ENCODE measurements around the gene SCAMP2.
A peak's percentile ranks its signal among the peaks of the same experiment; 100 is the strongest.

SCAMP2 gene

GRCh38 chr15:74857671-74858368, 15.3 kb downstream of the SCAMP2 start:
- no peak for DNase-seq (ENCODE audit: low spot score)

GRCh38 chr15:74857082-74857655, 16.0 kb downstream of the SCAMP2 start:
- no peak for DNase-seq (ENCODE audit: low spot score)

DNA sequence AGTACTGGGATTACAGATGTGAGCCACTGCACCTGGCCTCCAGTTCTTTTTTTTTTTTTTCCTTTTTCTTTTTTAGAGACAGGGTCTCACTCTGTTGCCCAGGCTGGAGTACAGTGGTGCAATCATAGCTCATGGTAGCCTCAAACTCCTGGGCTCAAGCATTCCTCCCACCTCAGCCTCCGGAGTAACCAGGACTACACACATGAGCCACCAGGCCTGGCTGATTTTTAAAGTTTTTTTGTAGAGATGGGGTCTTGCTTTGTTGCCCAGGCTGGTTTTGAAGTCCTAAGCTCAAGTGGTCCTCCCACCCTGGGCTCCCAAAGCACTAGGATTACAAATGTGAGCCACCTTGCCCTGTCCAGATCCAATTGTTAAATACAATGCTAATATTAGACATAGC, 16.6 kb downstream of the SCAMP2 start:
- no peak for DNase-seq (ENCODE audit: low spot score)

DNA sequence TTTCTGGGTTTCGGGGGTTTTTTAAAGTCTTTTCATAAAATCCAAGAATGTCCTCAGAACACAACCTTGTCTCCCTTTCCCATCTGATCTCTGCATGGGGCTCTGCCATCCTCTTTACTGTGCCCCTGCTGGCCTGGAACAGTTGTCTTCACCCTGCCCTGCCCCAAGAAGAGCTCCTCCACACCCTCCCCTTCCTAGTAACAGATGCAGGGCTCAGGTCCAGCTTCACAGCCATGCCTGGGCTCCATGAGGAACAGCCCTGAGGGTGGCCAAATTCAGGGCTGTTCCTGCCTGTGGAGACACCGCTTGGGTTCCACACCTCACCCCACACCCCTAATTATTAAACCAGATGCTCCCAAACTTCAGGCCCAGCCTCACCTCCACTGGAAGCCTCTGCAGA, 17.3 kb downstream of the SCAMP2 start:
- DNase-seq (ENCODE audit: low spot score) = no peak

DNA sequence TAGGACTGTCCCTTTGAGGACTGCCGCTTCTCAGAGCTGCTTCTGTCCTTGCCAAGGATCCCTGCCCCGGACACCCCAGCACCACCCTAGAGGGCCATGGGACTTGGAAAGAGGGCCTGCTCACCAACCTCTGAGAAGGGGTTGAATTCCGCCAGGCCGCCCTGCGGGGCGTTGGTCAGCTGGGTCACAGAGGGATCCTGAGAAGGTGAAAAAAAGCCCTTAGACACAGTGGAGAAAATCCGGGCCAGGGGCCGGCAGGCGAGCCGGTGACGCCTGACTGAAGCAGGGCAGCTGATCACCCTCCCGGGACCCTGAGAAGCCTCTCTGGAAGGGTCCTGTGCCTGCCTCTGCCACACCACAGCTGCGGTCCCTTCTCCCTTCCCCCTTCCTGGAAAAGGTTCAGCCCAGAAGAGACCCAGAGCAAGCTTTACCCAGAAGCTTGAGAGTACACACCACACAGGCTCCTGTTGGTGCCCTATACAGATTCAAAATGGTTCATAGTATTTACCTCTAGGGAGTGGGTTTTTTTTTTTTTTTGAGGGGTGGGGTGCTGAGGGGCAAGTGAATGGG, 18.6 kb downstream of the SCAMP2 start:
- no peak for DNase-seq (ENCODE audit: low spot score)

GRCh38 chr15:74851960-74852359, 21.2 kb downstream of the SCAMP2 start:
- no peak for DNase-seq (ENCODE audit: low spot score)

GRCh38 chr15:74850393-74850792, 22.8 kb downstream of the SCAMP2 start:
- DNase-seq (ENCODE audit: low spot score) = no peak

GRCh38 chr15:74847432-74847831, 25.7 kb downstream of the SCAMP2 start:
- DNase-seq (ENCODE audit: low spot score) = no peak

DNA sequence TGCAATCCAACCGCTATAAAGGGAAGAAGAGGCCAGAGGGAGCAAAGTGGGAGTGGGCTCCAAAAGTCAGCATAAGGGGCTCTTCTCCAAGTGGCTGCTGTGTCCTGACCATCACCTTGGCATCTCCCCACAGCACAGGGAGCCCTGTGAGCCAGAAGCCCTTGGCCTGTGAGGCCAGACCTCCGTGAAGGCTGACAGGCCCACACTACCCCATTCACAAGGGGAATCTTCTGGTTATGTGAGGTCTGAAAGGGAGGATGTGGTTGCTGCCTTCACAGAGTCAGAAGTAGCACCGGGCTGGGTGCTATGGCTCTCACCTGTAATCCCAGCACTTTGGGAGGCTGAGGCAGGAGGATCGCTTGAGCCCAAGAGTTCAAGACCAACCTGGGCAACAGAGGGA, 27.6 kb downstream of the SCAMP2 start:
- no peak for DNase-seq (ENCODE audit: low spot score)

GRCh38 chr15:74845208-74845568, 28.0 kb downstream of the SCAMP2 start:
- DNase-seq (ENCODE audit: low spot score) = no peak

DNA sequence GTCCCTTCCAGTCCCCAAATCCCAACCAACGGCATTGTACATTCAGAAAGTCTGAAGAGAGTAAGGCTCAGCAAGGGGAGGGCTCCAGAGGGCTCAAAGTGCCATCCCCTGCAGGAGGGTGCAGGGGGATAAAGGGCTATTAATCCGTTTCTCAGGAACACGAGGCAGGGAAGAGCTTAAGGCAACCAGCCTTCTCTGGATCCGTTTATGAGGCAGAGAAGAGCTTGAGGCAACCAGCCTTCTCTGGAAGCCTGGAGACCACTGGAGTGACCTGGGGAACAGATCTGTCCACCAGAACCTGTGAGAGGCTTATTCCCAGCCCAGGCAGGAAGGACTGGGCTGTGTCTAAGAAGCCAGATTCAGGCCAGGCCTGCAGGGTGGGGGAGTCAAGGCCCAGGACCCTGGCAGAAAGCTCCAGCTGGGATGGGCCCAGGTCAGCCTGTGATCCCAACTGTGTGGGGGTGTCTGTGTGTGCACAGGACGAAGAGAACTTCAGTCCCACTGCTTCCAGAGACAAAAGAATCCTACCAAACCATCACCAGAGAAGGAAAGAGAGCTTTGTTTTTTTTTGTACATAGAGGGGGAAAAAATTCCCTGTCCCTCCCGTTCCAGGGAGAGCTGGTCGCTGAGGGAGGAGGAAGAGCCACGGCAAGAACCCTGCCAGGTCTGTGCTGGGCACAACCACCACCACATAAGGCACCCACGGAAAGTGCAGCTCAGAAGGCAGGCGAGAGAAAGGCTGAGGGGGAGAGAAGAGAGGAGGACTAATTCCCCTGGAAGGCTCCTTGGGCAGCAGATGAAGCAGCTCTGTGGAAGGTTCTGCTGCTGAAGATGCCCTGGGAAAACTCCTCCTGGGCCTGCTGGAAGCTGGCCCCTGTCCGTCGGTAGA, 28.6 kb downstream of the SCAMP2 start:
- no peak for DNase-seq (ENCODE audit: low spot score)

- DNase-seq (ENCODE audit: low spot score) = no peak
Observed at GRCh38 chr15:74843891-74844299, 29.3 kb downstream of the SCAMP2 start.

GRCh38 chr15:74843445-74843828, 29.7 kb downstream of the SCAMP2 start:
- no peak for DNase-seq (ENCODE audit: low spot score)

- DNase-seq (ENCODE audit: low spot score) = peak; percentile 94
Observed at GRCh38 chr15:74842581-74843444, 30.4 kb downstream of the SCAMP2 start, which contains the start of gene ULK3. Gene ULK3 (minus strand): TSS chr15:74843156. CDS start chr15:74843105, 51 bp downstream.

DNA sequence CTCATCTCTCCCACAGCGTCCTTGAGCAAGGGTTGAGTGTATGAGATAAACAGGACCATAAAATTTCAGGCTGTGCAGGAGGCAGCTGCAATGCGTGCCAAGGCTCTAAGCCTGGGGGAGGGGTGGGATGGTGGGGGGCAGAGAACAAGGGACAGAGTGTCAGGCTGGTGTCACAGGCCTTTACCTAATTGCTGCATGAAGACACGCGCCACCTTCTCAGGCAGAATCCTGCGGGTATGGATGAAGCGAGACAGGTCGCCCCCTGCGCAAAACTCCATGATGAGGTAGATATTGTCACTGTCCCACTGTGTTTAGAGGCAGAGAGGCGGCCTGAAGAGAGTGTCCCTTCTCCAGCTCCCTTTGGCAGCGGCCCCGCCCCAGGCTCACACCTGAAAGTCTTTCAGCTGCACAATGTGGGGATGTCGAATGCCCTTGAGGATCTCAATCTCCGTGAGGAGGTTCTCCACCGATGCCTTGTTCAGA, 31.2 kb downstream of the SCAMP2 start:
- DNase-seq (ENCODE audit: low spot score) = no peak

GRCh38 chr15:74840851-74841775, 32.1 kb downstream of the SCAMP2 start:
- no peak for DNase-seq (ENCODE audit: low spot score)

DNA sequence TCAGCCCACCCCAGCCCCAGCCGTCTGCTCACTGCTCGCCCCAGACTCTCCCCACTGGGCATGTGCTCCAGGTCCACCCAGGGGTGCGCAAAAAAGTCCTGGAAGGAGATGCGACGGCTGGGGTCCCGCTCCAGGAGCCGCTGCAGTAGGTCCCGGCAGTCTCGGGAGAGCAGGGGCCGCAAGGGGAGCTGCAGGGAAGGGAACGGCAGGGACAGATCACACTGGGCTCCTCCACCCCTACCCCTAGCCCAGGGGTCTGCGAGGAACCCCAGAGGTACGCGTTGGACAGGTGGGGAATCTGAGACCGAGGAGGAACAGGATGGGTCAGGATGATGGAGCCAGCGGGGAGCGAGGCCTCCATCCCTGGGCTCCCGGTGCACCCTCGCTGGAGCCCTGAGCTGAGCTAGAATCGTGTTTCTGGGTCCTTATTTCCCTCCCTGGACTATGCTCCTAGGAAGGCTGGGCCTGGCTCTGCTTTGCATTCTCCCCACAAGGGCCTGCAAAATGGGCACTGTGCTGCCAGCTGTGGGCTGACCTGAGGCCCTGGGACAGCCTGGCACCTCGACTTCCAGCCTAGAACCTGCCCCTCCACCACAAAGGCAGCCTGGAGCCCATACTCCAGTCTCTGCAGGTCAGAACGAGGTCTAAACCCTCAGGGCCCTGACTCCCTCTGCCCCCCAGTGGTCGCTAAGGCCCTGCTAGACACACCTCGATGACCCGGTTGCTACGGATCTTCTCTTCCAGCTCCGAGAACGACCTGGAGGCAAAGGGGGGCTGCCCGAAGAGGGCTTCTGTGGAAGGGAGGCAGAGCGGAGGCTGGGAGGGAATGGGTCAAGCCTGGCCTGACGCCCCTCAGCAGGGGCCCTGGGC, 33.4 kb downstream of the SCAMP2 start:
- DNase-seq (ENCODE audit: low spot score) = no peak

- no peak for DNase-seq (ENCODE audit: low spot score)
Observed at GRCh38 chr15:74838746-74839525, 34.2 kb downstream of the SCAMP2 start.

GRCh38 chr15:74838137-74838516, 35.0 kb downstream of the SCAMP2 start:
- DNase-seq (ENCODE audit: low spot score) = no peak
